KOPT-K1 (cell line): ENCODE measurements around the gene NTHL1.

Source experiments
- H3K27ac ChIP-seq: fragments of 200-600 bp; sonication (generic); 2 replicates; pipeline ENCODE4 v1.5.1; 2016; ENCODE audit warnings: antibody characterized with exemption, mild to moderate bottlenecking, low read depth, low read length; ENCODE audit not compliant: poor library complexity, severe bottlenecking
- H3K36me3 ChIP-seq: fragments of 200-600 bp; sonication (generic); 2 replicates; pipeline ENCODE4 v1.5.1; 2017; ENCODE audit warnings: antibody characterized with exemption, mild to moderate bottlenecking, low read length, moderate library complexity; ENCODE audit not compliant: insufficient read depth
- H3K9me3 ChIP-seq: fragments of 200-600 bp; sonication (generic); 2 replicates; pipeline ENCODE4 v1.5.1; 2017; ENCODE audit warnings: antibody characterized with exemption, low read length, mild to moderate bottlenecking; ENCODE audit not compliant: insufficient read depth, poor library complexity, severe bottlenecking

NTHL1 gene

GRCh38 chr16:2043667-2044451 lies 3.8 kb downstream of the NTHL1 start:
- no peak overlapping the region for H3K27ac ChIP-seq
- no peaks in the 10 kb centered on the region for H3K9me3 ChIP-seq
- peaks cover 8% of the 10 kb centered on the region; the same call in 1 of the 2 replicates for H3K36me3 ChIP-seq

GRCh38 chr16:2042986-2043666 lies 4.5 kb downstream of the NTHL1 start:
- Histone ChIP-seq H3K9me3 (no peaks in the 10 kb centered on the region), H3K36me3 (peaks cover 8% of the 10 kb centered on the region; the same call in 1 of the 2 replicates), H3K27ac (no peak overlapping the region)

GRCh38 chr16:2042171-2042985 lies 5.3 kb downstream of the NTHL1 start:
- peaks cover 8% of the 10 kb centered on the region; the same call in 1 of the 2 replicates for H3K36me3 ChIP-seq
- no peaks in the 10 kb centered on the region for H3K9me3 ChIP-seq
- H3K27ac ChIP-seq, result no peak overlapping the region

- Histone ChIP-seq H3K27ac (no peak overlapping the region), H3K9me3 (no peaks in the 10 kb centered on the region), H3K36me3 (peaks cover 8% of the 10 kb centered on the region; the same call in 1 of the 2 replicates)
Observed at GRCh38 chr16:2040787-2041522, 6.7 kb downstream of the NTHL1 start.

- Histone ChIP-seq H3K36me3 (peaks cover 8% of the 10 kb centered on the region; the same call in 1 of the 2 replicates), H3K9me3 (no peaks in the 10 kb centered on the region), H3K27ac (no peak overlapping the region)
Observed at GRCh38 chr16:2040041-2040786, 7.4 kb downstream of the NTHL1 start.

- H3K27ac ChIP-seq, result no peak overlapping the region
- H3K36me3 ChIP-seq, result peaks cover 8% of the 10 kb centered on the region; the same call in 1 of the 2 replicates
- no peaks in the 10 kb centered on the region for H3K9me3 ChIP-seq
Observed at GRCh38 chr16:2039274-2040031, 8.2 kb downstream of the NTHL1 start.

- no peaks in the 10 kb centered on the region for H3K9me3 ChIP-seq
- peaks cover 8% of the 10 kb centered on the region; the same call in 1 of the 2 replicates for H3K36me3 ChIP-seq
- H3K27ac ChIP-seq, result no peak overlapping the region
Observed at GRCh38 chr16:2038382-2039231, 9.0 kb downstream of the NTHL1 start.

- Histone ChIP-seq H3K36me3 (no peaks in the 10 kb centered on the region; the same call in 1 of the 2 replicates), H3K9me3 (no peaks in the 10 kb centered on the region), H3K27ac (no peak overlapping the region)
Observed at GRCh38 chr16:2037647-2038381, 9.8 kb downstream of the NTHL1 start.

- H3K27ac ChIP-seq, result no peak overlapping the region
- H3K9me3 ChIP-seq, result no peaks in the 10 kb centered on the region
- no peaks in the 10 kb centered on the region; the same call in 1 of the 2 replicates for H3K36me3 ChIP-seq
Observed at GRCh38 chr16:2037115-2037514, 10.5 kb downstream of the NTHL1 start.

GRCh38 chr16:2036200-2036966 lies 11.3 kb downstream of the NTHL1 start:
- Histone ChIP-seq H3K36me3 (no peaks in the 10 kb centered on the region), H3K27ac (no peak overlapping the region), H3K9me3 (no peaks in the 10 kb centered on the region)

GRCh38 chr16:2035431-2036199 lies 12.0 kb downstream of the NTHL1 start:
- Histone ChIP-seq H3K36me3 (no peaks in the 10 kb centered on the region), H3K9me3 (no peaks in the 10 kb centered on the region), H3K27ac (no peak overlapping the region)
